ENCODE data around the gene ABCD4.

ABCD4 gene

DNA sequence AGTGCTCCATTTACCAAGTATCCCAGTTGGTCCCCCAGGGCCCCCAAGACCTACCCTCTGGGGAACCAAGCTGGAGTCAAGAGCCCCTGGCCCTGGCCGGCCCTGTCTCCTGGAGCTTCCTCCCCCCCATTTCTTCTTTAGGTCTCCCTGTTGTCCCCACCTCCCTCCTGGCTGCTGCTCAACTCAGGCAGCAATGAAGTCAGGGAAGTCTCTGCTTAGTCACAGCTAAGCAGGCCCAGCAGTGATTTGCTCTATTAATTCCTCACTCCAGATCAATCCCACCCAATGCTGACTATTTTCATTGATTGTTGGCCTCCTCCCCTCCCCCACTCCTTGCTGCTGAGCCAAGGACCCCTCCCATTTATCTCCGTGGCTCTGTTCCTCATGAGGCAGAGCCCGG lies 35.1 kb downstream of the ABCD4 start:
- no peaks in the 10 kb centered on the region for H3K9me3 ChIP-seq (ENCODE audit: severe bottlenecking)
- H3K4me3 ChIP-seq (ENCODE audit: low read depth, low read length), result no peak overlapping the region
- no peaks in the 10 kb centered on the region for H3K27me3 ChIP-seq (ENCODE audit: insufficient read depth, low read depth, severe bottlenecking)
- no peaks in the 10 kb centered on the region for H3K36me3 ChIP-seq
- no peak for TF ChIP-seq CTCF (IDR thresholded peaks at IDR 0.05; ENCODE audit: low read depth, low read length)
- no peak overlapping the region for H3K27ac ChIP-seq
- DNase-seq, result no peak

GRCh38 chr14:74265301-74265965 lies 37.3 kb downstream of the ABCD4 start:
- peak overlapping the region; percentile 93 for H3K27ac ChIP-seq
- peak; percentile 73 for DNase-seq

DNA sequence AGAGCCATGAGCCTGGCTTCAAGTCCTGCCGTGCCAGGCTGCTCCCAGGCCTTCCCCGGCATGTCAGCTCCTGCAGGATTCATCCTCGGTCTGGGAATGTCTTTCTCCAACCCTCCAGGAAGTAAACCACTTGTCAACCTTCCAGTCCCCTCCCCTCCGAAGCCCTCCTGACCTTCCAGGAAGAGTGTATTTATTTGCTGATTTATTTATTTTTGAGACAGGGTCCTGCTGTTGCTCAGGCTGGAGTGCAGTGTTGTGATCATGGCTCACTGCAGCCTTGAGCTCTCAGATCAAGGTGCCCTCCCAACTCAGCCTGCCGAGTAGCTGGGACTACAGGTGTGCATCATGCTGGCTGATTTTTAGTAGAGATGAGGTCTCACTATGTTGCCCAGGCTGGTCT lies 38.8 kb downstream of the ABCD4 start:
- no peak overlapping the region; the same call in 1 of the 2 replicates for H3K27ac ChIP-seq
- no peaks in the 10 kb centered on the region for H3K36me3 ChIP-seq
- no peak for DNase-seq
- no peak for TF ChIP-seq CTCF (IDR thresholded peaks at IDR 0.05; ENCODE audit: low read depth, low read length)
- no peak overlapping the region for H3K4me3 ChIP-seq (ENCODE audit: low read depth, low read length)
- H3K9me3 ChIP-seq (ENCODE audit: severe bottlenecking), result no peaks in the 10 kb centered on the region
- H3K27me3 ChIP-seq (ENCODE audit: insufficient read depth, low read depth, severe bottlenecking), result no peaks in the 10 kb centered on the region

More at GRCh38 chr14:74265301-74265965, 37.3 kb downstream of the ABCD4 start:
- Histone ChIP-seq H3K27me3 (ENCODE audit: insufficient read depth, low read depth, severe bottlenecking) (no peaks in the 10 kb centered on the region), H3K4me3 (ENCODE audit: low read depth, low read length) (peak overlapping the region; percentile 23), H3K36me3 (no peaks in the 10 kb centered on the region), H3K9me3 (ENCODE audit: severe bottlenecking) (no peaks in the 10 kb centered on the region)
- TF ChIP-seq CTCF (IDR thresholded peaks at IDR 0.05; ENCODE audit: low read depth, low read length), result no peak

- no peak overlapping the region; the same call in 1 of the 2 replicates for H3K27ac ChIP-seq
- no peak overlapping the region for H3K4me3 ChIP-seq (ENCODE audit: low read depth, low read length)
- no peaks in the 10 kb centered on the region for H3K9me3 ChIP-seq (ENCODE audit: severe bottlenecking)
- no peaks in the 10 kb centered on the region for H3K36me3 ChIP-seq
- no peaks in the 10 kb centered on the region for H3K27me3 ChIP-seq (ENCODE audit: insufficient read depth, low read depth, severe bottlenecking)
- no peak for TF ChIP-seq CTCF (IDR thresholded peaks at IDR 0.05; ENCODE audit: low read depth, low read length)
- no peak for DNase-seq
Observed at GRCh38 chr14:74263181-74263580, 39.6 kb downstream of the ABCD4 start.

- DNase-seq, result no peak
- peak overlapping the region; percentile 71 for H3K27ac ChIP-seq
- H3K9me3 ChIP-seq (ENCODE audit: severe bottlenecking), result no peaks in the 10 kb centered on the region
- H3K36me3 ChIP-seq, result no peaks in the 10 kb centered on the region
- no peaks in the 10 kb centered on the region for H3K27me3 ChIP-seq (ENCODE audit: insufficient read depth, low read depth, severe bottlenecking)
- H3K4me3 ChIP-seq (ENCODE audit: low read depth, low read length), result no peak overlapping the region
- no peak for TF ChIP-seq CTCF (IDR thresholded peaks at IDR 0.05; ENCODE audit: low read depth, low read length)
Observed at GRCh38 chr14:74262076-74262475, 40.7 kb downstream of the ABCD4 start.

DNA sequence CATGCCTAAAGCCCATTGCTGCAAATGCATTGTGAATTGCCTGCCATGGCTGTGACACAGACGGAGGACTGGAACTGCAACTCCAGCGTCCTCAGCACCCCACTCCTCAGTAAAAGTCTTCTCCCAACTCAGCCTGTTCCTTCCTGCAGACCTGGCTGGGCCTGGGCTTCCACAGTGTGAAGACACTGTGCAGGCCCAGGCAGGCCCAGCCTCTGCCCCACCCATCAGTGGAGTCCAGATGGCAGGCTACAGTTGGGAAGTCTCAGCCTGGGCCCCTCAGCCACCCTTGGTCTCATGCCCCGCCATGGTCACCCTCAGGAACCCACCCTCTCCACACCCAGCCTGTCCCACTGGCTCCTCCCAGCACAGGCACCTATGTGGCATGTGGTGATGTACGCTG lies 41.4 kb downstream of the ABCD4 start:
- Histone ChIP-seq H3K9me3 (ENCODE audit: severe bottlenecking) (no peaks in the 10 kb centered on the region), H3K4me3 (ENCODE audit: low read depth, low read length) (no peak overlapping the region), H3K27me3 (ENCODE audit: insufficient read depth, low read depth, severe bottlenecking) (no peaks in the 10 kb centered on the region), H3K27ac (peak overlapping the region; percentile 71), H3K36me3 (no peaks in the 10 kb centered on the region)
- DNase-seq, result peak; percentile 81
- no peak for TF ChIP-seq CTCF (IDR thresholded peaks at IDR 0.05; ENCODE audit: low read depth, low read length)
